Gastroesophageal sphincter (tissue), 3 donors: Measurements from ENCODE around the gene PTPRG.

Experiments used
- CTCF ChIP-seq, 4 experiments: fragments of 200-600 bp in 2 of 4; fragments of 450-650 bp in 2 of 4; sonication (generic) in 1 of 4; IDR thresholded peaks; one replicate each; pipeline ENCODE4 v1.5.1; 2017 to 2019; ENCODE audit warnings: antibody characterized with exemption in 4 of 4, mild to moderate bottlenecking in 2 of 4, moderate library complexity in 2 of 4
- POLR2A ChIP-seq, 2 donors: fragments of 450-650 bp; IDR thresholded peaks; one replicate each; pipeline ENCODE4 v1.6.1; 2017; ENCODE audit warnings: antibody characterized with exemption in 2 of 2, mild to moderate bottlenecking in 2 of 2, moderate library complexity in 1 of 2
- POLR2AphosphoS5 ChIP-seq: sonication (generic); formaldehyde crosslinking; IDR thresholded peaks from one replicate; pipeline ENCODE4 v1.6.1; 2017; ENCODE audit warnings: antibody characterized with exemption

GRCh38 chr3:61600195-61600594 lies 38.8 kb downstream of the PTPRG start:
- no peak for TF ChIP-seq CTCF (IDR thresholded peaks at IDR 0.05)
- no peak for TF ChIP-seq POLR2A (IDR thresholded peaks at IDR 0.05)
- no peak for TF ChIP-seq POLR2AphosphoS5
